HEK293T (cell line): ENCODE results near the gene CDH24.

Experiments used
- FOXA1 ChIP-seq: fragments of 450-650 bp; IDR thresholded peaks from 2 replicates; pipeline ENCODE4 v1.6.1; 2016; ENCODE audit warnings: mild to moderate bottlenecking
- FOXK2 ChIP-seq: fragments of 450-650 bp; IDR thresholded peaks from 2 replicates; pipeline ENCODE4 v1.6.1; 2016; ENCODE audit warnings: mild to moderate bottlenecking
- LEF1 ChIP-seq: fragments of 450-650 bp; IDR thresholded peaks from 2 replicates; pipeline ENCODE4 v1.6.1; 2017; ENCODE audit warnings: mild to moderate bottlenecking, borderline replicate concordance
- SP1 ChIP-seq: fragments of 450-650 bp; IDR thresholded peaks from 2 replicates; pipeline ENCODE4 v1.6.1; 2017
- TARDBP ChIP-seq: fragments of 450-650 bp; IDR thresholded peaks from 2 replicates; pipeline ENCODE4 v1.6.1; 2016

DNA sequence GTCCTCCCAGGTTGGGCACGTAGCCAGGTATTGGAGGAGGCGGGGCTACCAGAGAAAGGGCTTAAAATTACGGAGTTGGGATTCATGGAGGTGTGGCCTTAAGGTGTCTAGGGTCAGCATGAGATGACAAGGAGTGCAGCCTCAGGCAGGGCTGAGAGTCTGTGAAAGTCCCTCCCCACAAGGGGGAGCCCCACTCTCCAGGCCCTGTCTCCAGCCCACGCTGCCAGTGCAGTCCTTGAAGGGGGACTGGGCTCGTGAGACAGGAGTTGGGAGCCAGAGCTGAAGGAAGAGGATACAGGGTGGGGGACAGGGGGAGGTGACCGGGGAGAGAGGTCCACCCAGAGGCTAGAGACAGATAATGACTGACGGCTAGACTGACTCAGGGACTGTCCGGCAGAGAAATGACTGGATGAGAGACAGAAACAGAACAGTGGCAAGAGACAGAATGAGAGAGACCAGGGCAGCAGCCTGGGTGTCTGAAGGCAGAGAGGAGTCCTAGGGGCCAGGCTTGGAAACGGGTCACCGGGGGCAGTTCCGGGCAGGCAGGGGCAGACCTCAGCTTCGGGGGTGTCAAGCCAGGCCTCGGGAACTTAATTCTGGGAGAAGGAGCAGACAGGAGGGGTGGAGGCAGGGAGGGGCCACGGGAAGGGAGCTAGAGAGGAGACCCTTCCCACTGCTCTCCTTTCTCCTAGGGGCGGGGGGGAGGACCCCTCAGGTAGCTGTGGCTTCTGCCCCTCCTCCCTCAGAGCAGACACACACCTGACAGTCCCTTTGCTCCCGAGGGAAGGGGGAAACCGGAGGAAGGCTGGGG, 970 bp downstream of the CDH24 start:
- TF ChIP-seq FOXK2 = no peak
- no peak for TF ChIP-seq FOXA1
- TF ChIP-seq SP1 = no peak
- TF ChIP-seq TARDBP = no peak
- no peak for TF ChIP-seq LEF1
